HepG2 (cell line): ENCODE results near the gene FIS1. TPM values are rescaled to one million over a fixed set of nuclear protein-coding genes. Genes with fewer than 3 reads are reported as not detected.

Source experiments
- HHEX ChIP-seq: IDR thresholded peaks from 2 replicates; pipeline ENCODE4 v1.6.1; 2016; ENCODE audit warnings: control low read depth
- HNRNPL ChIP-seq: fragments of 200-400 bp; formaldehyde crosslinking; IDR thresholded peaks from 2 replicates; pipeline ENCODE4 v1.6.1; 2017; ENCODE audit warnings: mild to moderate bottlenecking, low read depth, low read length
- NONO ChIP-seq, 2 experiments: fragments of 450-650 bp in 1 of 2; sonication (generic) in 1 of 2; formaldehyde crosslinking in 1 of 2; IDR thresholded peaks in 1 of 2; conservative IDR thresholded peaks in 1 of 2; 2 replicates each; pipeline versions ENCODE4 v1.6.1 to v1.8.0; 2017 to 2022; ENCODE audit warnings: mild to moderate bottlenecking in 1 of 2, missing genetic modification reagents in 1 of 2, moderate library complexity in 1 of 2
- PAXIP1 ChIP-seq: sonication (generic); formaldehyde crosslinking; conservative IDR thresholded peaks from 2 replicates; pipeline ENCODE4 v1.4.0; 2020; ENCODE audit warnings: mild to moderate bottlenecking, missing genetic modification reagents, moderate library complexity
- PRDM4 ChIP-seq: sonication (generic); formaldehyde crosslinking; IDR thresholded peaks from 2 replicates; pipeline ENCODE4 v1.9.0; 2021; ENCODE audit warnings: missing genetic modification reagents, borderline replicate concordance
- PREB ChIP-seq: sonication (generic); formaldehyde crosslinking; IDR thresholded peaks from 2 replicates; pipeline ENCODE4 v1.4.0; 2020; ENCODE audit warnings: missing genetic modification reagents
- REL ChIP-seq: sonication (generic); formaldehyde crosslinking; conservative IDR thresholded peaks from 2 replicates; pipeline ENCODE4 v1.8.0; 2022; ENCODE audit warnings: mild to moderate bottlenecking, missing genetic modification reagents, moderate library complexity
- TBX2 ChIP-seq: sonication (generic); formaldehyde crosslinking; IDR thresholded peaks from 2 replicates; pipeline ENCODE4 v1.5.0; 2020; ENCODE audit warnings: missing genetic modification reagents, mild to moderate bottlenecking, borderline replicate concordance
- ZNF224 ChIP-seq: sonication (generic); formaldehyde crosslinking; IDR thresholded peaks from 2 replicates; pipeline ENCODE4 v1.5.0; 2020; ENCODE audit warnings: mild to moderate bottlenecking, missing genetic modification reagents
- ZNF280D ChIP-seq: sonication (generic); formaldehyde crosslinking; IDR thresholded peaks from 2 replicates; pipeline ENCODE4 v1.5.1; 2020; ENCODE audit warnings: mild to moderate bottlenecking, missing genetic modification reagents
- ZNF577 ChIP-seq: sonication (generic); formaldehyde crosslinking; IDR thresholded peaks from 2 replicates; pipeline ENCODE4 v1.4.0; 2020; ENCODE audit warnings: mild to moderate bottlenecking, low read depth, missing genetic modification reagents, borderline replicate concordance
- ZNF614 ChIP-seq: IDR thresholded peaks from 2 replicates; pipeline ENCODE4 v1.6.1; 2018; ENCODE audit warnings: missing biosample characterization, missing genetic modification reagents, inconsistent platforms, borderline replicate concordance
- ZNF784 ChIP-seq: sonication (generic); formaldehyde crosslinking; IDR thresholded peaks from 2 replicates; pipeline ENCODE4 v1.5.1; 2020; ENCODE audit warnings: missing genetic modification reagents, mild to moderate bottlenecking, borderline replicate concordance
- ZNF883 ChIP-seq: sonication (generic); formaldehyde crosslinking; IDR thresholded peaks from 2 replicates; pipeline ENCODE4 v1.5.1; 2020; ENCODE audit warnings: mild to moderate bottlenecking, missing genetic modification reagents; ENCODE audit errors: not compliant biosample characterization
- ZSCAN22 ChIP-seq: sonication (generic); formaldehyde crosslinking; IDR thresholded peaks from 2 replicates; pipeline ENCODE4 v1.4.0; 2020; ENCODE audit warnings: mild to moderate bottlenecking, missing genetic modification reagents
- polyA plus RNA-seq, 8 experiments: library from polyadenylated mRNA; depleted of rRNA in 3 of 8; stranded (reverse) in 7 of 8; unstranded in 1 of 8; fragments of >200 nt; fragmentation: Illumina TruSeq in 4 of 8; extraction: Trizol in 4 of 8; gene quantifications; 2 replicates each; pipeline versions ENCODE4 v1.2.1 to v1.2.3, GENCODE V29; 2011 to 2016; ENCODE audit warnings: low read depth in 4 of 8, missing spikeins in 1 of 8, mixed read lengths in 1 of 8; ENCODE audit not compliant: insufficient read depth in 1 of 8
- total RNA-seq, 5 experiments: library from RNA; depleted of rRNA; stranded (reverse); fragments of >200 nt; fragmentation: Illumina TruSeq; extraction: Trizol; gene quantifications; 2 replicates each; pipeline ENCODE4 v1.2.3, GENCODE V29; 2016; ENCODE audit warnings: low read depth in 1 of 5

Gene FIS1
- total and polyA plus RNA-seq, 2 of the 13 experiments (the other 11 are each of a cell fraction or from before 2014, with no cell fraction given), result 97.5 to 101 TPM

- TF ChIP-seq ZNF577 (CRISPR knock-in tag) (no peak), HNRNPL (peak; percentile 73), TBX2 (CRISPR knock-in tag) (peak; percentile 44; the same call in 1 of the 2 replicates), PRDM4 (peak; percentile 20; the same call in 1 of the 2 replicates), ZNF784 (0 out of 2 replicates have a peak, but pooled peaks have one; percentile 23), ZNF224 (CRISPR knock-in tag) (0 out of 2 replicates have a peak, but pooled peaks have one; percentile 51), REL (CRISPR knock-in tag) (0 out of 2 replicates have a peak, but pooled peaks have one; percentile 65), ZSCAN22 (peak; percentile 24; the same call in 1 of the 2 replicates), PREB (no peak), HHEX (CRISPR knock-in tag) (no peak), ZNF883 (CRISPR knock-in tag) (peak; percentile 81), NONO (IDR thresholded peaks at IDR 0.05) (no peak), NONO (CRISPR knock-in tag; conservative IDR thresholded peaks at IDR 0.05) (peak; percentile 50; the same call in 1 of the 2 replicates), ZNF280D (CRISPR knock-in tag) (peak; percentile 68), ZNF614 (CRISPR knock-in tag) (peak; percentile 23; the same call in 1 of the 2 replicates), PAXIP1 (CRISPR knock-in tag) (peak; percentile 28; the same call in 1 of the 2 replicates)
Observed at GRCh38 chr7:101244375-101245146, at the start of gene FIS1 (continued).
